SKM-1 (cell line): ENCODE data around the gene PRDX3.

ENCODE experiments used
- DNase-seq: peaks from one replicate; lab custom pipeline; 2025; ENCODE audit not compliant: unreplicated experiment; lab: John Stamatoyannopoulos, UW

Gene PRDX3

DNA sequence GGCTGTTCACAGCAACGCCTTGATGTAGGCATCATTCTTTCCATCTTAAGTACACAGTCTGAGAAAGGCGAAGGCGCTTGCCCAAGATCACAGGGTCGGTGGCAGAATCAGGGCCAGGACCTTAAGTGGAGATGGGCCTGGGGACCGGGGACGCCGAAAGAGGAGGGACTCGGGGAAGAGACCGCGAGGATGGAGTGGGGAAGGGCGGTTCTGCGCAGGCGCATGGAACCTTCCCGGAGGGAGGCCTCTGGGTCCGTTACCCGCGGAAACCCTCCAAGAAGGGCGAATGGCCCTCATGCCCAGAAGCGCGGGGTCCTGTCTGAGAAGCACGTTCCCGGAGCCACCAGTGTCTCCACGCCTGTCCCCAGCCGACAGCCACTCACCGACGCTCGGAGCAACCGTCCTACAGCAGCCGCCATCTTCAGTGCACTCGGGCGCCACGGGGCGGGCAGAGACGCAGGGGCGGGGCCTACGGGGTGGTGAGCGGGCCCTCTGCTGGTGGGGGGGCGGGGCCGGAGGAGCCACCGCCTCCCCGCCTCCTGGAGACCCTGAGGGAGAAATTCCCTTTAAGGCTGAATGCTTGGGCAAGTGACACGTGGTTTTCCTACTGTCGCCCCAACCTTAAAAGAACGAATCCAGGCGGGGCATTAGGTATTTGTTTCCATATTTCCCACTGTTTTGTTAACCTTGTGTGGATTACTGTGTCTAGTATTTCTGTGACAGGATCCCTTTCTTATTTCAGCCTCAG lies at the start of gene PRDX3:
Gene PRDX3 (minus strand): TSS at position 441 of the 748 bp plus-strand sequence. CDS start 22 bp downstream, at position 419.
- peak; percentile 79 for DNase-seq

DNA sequence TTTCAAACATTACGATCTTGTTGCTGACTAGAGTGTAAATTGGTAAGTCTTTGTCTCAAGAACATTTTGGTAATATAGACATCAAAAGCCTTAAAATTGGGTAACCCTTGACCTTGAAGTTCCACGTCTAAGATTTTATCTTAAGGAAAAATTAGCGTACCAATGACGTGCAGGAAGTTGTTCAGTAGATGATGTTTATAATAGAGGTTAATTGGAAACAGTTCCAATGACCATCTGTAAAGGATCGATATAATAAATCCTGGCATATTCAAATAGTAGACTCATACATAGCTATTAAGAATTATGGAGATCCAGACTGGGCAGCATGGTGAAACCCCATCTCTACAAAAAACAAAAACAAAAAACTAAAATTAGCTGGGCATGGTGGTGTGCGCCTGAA lies 49.2 kb upstream of the PRDX3 start:
- no peak for DNase-seq

DNA sequence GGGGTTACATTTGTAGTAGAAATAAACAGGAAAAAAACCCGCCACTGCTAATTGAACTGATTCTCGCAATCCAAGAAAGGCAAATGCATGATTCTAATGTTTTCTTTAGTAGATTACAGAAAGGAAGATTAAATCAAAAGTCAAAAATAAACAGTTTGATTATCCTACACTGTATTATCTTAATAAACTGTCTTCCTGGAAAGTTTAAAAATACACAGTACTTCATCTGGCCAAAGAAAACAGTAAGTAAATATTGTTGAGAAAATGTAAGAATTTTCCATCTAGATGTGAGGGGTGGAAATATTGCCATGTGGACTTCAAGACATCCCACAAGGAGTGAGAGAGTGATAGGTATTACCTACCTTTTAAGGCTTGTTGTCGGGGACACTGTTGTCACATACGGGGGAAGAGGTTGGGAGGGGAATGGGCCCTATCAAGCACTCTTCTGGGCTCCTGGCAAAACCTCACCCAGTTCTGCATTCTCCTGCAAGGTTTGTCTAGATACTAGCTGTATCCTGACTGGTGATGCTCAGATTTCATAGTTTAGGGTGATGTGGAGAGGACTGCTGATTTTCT lies 46.6 kb upstream of the PRDX3 start:
- no peak for DNase-seq

DNA sequence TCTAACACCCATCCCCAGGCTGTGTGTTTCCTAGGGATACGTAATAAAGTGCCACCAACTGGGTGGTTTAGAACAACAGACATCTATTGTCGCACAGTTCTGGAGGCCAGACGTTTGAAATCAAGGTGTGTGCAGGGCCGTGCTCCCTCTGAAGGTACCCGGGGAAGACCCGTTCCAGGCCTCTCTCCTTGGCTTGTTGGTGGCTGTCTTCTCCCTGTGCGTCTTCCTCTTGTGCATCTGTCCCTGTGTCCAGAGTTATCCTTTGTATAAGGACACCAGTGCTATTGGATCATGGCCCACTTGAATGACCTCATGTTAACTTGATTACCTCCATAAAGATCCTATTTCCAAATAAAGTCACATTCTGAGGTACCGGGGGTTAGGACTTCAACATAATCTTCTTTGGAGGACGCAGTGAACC lies 44.4 kb upstream of the PRDX3 start:
- no peak for DNase-seq

DNA sequence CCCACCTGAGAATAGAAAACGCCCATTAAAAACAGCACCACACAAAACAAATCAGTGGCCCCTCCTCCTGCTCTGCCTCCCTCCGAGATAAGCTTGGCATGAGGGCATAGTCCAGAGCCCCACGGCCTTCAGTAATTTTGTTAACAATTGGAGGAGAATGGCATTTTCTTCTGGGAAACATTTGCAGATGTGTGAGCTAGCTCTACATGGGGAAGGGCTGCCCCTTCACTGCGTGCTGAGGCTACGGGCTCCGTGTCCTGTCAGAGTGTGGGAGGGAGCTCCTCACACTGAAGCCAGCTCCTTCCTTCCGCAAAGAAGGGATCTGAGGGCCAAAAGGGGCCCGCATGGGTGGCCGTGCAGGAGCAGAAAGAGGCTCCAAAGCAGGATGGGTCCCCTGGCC lies 43.9 kb upstream of the PRDX3 start:
- DNase-seq = no peak

DNA sequence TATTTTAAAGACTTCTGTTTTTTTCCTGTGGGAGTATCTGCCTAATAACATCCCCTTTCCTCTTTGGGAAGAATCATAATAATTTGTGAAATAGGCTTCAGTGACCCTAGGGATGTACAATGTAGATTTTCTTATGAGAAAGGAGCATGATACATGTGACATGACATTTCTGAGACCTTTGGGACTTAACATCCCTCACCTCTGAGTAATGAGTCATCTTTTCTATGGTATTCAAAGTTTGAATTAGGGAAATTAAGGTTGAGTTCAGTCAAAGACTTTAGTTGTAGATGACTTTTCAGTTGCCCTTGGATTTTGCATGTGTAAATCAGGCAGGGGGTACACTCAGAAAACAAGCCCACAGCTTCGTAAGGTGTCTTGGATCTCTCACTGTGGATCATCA lies 43.1 kb upstream of the PRDX3 start:
- no peak for DNase-seq

DNA sequence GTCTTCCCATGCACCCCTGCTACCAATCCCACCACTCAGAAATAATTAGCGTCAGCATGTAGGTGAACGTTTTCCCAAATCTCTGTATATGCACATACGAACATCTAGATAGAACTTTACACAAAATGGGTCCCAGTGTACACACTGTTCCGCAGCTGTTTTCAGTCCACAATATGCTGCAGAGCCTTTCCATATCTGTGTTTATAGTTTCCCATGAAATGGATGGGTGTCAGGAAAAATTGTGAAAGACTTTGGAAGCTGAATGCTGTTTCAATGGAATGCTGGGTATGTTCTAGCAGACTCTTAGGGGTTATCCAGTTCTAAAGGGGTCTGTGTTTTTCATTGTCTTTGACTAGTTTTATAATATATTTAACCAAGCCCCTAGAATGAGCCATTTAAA lies 42.6 kb upstream of the PRDX3 start:
- no peak for DNase-seq

DNA sequence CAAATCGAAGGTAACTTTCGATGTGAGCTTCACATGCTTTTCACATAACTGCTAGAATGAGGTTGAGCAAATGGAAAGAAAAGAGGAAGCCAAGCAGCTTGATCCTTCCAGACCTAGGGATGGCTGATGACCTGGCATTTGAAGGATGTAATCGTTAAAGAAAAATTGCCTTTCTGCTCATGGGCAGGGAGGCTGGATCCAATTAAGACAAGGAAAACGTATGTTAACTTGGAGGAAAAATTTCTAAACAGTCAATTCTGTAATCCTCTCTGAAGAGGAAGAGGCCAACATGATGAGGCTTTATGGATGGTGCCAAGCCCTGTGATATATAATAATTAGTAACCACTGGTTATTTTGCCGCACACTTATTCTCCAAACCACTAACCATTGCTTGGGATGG lies 41.3 kb upstream of the PRDX3 start:
- DNase-seq = no peak

DNA sequence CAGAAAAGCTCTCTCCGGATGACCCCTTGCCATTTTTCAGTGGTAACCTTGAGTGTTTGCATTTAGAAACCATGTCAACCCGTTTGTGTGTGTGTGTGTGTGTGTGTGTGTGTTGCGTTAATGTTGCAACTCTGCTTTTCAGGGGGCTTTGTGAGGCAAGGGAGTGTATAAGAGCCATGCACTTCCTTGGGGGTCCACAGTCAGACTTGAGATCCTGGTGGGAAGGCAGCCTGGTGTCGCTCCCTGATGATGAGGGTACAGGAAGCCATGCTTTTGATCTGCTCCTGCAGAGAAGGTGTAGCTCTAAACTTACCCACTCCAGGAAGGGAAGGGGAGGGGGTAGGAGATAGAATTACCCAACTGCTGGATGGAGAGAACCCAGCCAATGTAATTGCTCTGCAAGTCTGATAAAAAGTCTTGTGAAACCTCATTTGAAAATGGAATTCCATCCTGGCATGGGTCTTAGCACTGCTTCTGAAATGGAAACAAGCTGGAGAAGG lies 39.4 kb upstream of the PRDX3 start:
- no peak for DNase-seq

DNA sequence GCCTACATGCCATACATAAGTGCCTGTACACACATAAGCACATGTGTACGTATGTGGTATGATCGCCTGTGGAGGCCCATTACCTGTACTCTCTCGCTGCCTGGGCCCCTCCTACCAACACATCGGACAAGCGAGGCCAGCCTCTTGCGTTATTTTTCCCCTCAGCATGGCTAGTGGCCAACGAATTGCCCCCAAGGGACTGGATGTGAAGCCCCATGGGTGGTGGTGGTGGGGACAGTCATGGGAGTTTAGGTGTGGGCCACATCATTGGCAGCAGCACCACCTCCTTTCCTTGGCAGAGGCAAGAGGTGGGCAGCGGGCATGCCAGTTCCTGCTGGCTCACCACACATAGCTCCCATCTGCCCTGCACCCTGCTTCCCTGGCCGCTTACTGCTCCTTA lies 38.8 kb upstream of the PRDX3 start:
- no peak for DNase-seq

DNA sequence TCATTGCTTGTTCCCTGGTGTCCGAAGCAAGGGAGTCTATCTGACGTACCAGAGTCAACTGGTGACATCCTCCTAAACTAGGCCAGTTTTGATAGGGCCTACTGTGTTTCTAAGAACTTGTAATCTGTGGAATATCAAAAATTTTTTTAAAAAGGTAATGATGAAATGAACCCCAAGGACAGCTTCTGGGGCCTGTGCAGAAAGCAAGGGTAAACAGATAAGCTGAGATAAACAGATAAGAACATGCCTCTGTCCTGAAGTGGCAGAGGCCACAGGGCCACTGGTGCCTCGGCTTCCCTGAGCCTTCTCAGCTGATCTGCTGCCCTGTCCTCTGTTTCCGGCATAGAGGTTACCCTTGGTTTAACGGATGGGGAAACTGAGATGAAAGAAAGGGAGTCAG lies 37.5 kb upstream of the PRDX3 start:
- no peak for DNase-seq

DNA sequence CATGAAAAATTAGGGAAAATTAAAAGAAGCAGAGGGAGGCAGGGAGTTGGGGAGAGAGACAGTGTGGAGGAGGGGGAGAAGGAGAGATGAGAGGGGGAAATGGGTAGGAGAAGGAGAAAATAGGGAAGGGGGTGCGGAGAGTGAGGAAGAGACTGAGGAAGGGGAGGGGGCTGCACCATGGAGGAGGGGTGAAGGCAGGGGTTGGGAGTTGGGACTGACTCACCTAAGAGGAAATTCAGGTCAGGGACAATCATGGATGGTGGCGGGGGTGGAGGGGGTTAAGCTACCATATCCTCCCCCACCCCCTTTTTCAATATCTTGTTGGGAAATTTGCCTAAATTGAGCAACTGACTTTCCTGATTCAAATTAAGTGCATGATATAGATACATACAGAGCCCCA lies 36.8 kb upstream of the PRDX3 start:
- no peak for DNase-seq

DNA sequence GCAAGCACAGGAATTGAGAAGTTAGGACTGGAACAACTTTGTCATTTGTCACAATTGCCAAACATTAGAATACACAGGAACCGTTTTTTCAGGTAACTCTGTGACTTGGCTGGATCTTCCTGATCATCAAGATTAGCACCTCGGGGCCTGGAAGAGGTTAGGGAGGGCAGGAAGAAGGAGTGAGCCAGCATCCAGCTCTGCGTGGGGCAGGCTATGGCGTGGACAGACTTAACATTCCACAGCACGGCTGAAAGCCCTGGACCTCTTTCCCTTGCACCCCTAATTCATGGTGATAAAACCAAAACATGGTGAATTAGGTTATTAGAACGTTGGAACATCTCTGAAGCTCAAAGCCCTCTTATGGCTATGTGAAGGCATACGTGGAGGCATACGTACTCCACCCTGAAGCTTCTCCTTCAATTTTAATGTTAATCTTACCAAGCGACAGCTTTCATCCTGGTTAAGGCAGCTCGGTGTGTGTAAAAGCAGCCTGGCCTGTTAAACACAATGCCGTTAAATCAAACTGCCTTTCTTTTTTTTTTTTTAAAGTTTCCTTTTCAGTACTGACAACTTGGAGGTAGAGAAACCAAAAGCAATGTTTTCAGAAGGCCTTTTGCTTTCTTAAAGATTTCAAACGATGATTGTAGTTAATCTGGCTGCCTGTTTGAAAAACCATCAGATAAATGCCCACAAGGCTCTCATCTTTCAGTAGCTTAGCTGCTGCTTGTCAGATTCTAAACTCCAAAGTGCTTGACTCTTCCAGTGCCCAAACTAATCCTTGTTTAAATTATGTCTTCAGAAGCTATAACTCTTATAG lies 33.2 kb upstream of the PRDX3 start:
- DNase-seq = no peak

DNA sequence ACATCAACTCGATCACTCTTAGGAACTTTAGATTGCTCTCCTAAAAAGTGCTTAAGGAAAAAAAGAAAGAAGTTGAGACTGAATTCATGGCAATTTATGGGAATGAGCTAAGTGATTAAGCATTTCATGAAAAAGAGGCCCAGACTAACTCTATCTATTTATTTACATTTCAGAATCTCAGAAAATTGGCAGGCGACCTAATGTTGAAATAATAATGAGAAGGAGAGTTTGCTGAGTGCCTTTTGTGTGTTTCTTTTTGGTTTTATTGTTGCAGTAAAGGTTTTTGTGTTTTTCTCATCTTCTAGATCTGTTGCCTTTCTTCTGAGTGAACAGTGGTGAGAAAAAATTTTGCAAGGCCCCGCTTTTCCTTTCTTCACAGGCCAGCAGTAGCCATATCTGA lies 32.6 kb upstream of the PRDX3 start:
- no peak for DNase-seq

DNA sequence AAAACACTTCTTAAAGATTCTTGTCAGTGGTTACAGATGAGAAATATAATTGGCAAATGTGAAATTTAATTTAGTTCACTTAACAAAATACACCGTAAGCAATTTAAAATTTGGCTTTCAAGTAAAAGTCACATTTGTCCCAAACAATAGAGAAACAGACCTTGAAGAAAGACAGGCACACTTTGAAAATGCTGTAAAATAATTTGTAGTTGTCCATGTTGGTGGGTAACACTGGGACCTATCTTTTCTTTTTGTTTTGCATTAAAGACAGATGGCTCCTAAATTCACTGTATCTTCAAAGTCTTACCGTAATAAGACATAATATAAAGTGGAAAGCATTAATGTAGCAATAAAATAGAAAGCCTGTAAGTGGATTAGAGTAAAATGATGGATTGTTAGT lies 32.0 kb upstream of the PRDX3 start:
- DNase-seq = no peak

DNA sequence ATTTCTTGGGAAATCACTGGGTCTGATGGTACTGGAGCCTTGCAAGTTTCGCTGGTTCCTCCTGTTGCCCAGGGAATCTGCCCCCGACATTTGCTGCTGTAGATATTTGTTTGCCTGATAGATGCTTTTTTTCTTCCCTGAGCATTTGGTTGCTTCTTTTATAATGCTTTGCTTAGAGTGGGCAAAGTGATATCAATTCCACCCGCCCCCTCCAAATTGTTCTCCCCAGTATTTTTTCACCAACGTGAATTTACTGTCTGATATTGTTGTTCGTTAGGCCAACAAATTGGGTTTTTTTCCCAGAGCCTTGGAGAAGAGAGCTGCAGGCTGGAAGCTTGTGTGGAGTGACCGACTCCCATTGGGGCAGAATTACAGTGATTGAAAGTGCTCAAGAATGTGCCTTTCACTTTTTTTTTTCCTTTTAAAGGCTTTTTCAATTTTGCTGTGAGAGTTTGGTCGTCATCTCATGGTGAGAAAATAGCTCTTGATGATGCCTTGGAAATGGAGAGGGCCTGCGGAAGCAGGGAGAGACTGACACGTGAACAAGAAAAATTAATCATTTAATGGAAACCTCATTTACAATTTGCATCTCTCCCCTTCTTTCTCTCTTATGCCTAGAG lies 31.2 kb upstream of the PRDX3 start:
- DNase-seq = no peak

DNA sequence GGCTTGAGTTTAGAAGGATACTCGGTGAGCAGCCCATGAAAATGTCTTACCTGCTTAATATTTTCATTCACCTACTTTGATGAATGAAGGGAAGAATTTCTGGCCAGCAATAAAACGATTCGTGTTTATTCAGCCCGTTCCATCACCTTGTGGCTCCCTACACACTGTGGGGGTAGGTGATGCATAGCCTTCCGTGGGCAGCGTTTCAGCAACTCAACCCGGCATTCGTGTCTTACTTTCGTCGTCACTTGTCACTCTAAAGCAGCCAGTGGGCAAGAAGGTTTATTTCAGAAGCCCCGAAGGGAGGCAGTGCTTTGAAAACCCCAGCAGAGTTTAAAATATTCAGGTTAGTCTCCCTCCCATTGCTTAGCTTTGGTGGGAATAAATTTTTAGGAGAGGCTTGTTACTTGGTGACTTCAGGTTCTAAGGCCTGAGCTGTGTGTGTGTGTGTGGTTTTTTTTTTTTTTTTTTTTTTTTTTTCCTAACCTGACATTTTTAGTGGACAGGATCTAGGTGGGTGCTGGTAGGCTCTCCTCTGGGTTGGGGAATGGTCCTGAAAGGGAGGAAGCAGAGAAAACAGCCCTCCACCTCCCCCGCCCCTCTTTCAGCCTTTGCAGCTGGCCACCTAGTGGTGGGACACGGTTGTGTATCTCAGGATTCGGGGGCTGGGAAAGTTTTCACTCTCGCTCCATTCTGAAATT lies 30.6 kb upstream of the PRDX3 start:
- no peak for DNase-seq

DNA sequence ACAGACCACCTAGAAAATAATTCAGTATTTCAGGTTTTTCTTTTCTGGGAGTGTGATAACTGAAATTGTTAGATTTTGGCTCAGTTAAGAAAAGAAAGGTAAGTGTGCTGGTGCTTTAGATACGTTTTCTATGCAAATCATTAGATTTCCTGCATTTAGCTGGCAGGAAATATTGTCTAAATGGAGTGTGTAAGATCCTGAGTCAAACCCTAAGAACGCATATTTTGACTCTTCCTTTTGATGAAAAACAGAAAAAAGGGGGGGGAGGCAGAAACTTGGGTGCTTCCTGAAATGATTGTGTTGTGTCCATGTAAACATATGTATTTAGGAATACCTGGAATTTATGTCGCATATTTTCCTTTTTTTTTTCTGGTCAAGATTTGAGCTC lies 29.9 kb upstream of the PRDX3 start:
- no peak for DNase-seq

DNA sequence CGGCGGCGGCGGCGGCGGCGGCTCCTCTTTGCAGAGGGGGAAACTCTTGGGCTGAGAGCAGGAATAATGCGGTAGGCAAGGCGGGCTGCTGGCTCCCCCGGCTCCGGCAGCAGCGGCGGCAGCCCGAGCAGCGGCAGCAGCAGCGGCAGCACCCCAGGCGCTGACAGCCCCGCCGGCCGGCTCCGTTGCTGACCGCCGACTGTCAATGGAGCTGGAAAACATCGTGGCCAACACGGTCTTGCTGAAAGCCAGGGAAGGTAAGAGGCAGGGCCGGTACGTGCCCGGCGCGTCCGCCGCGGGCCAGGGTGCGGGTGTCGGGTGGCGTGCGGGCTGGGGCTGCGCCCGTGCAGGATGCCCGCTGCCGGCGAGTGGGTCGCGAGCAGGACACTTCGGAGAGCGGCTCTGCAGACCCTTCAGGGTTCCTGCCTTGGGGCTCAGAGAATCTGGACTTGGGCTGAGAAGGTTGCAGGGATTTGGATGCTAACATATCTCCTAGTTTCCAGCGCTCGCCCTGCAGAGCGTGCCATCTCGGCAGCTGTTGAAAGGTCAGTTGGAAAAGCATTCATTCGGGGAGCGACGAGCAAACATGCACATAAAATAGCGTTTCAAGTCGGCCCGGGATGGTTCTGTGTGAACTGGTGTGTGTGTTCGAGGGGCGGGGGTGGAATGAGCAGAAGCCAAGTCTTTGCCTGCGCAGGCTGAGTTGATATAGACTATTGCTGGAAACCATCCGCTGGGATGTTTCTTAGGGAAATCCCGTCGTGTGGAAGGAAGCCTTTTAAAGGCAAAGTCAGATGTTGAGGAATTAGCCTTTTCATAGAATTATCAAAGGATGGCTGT lies 29.3 kb upstream of the PRDX3 start:
- no peak for DNase-seq

DNA sequence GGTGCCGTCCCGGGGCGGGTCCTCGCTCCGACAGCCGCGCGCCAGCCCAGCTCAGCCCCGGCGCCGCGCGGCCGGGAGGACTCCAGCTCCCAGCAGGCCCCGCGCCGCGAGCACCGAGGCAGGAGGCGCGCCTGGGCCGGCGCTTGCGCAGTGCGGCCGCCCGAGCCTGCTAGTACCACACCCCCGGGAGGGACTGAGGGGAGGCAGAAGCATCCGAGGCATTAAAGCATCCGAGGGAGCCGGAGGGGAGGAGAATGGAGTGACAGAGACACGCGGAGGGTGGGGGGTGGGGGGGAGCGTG lies 28.7 kb upstream of the PRDX3 start, which contains the start of gene GRK5:
Gene GRK5 (plus strand): TSS at position 206 of the 301 bp plus-strand sequence. CDS start 347 bp downstream, outside the sequence.
- peak; percentile 67 for DNase-seq
